ENCODE data around the gene TMEM184B. TPM values are rescaled to one million over a fixed set of nuclear protein-coding genes. Genes with fewer than 3 reads are reported as not detected.
A peak's percentile ranks its signal among the peaks of the same experiment; 100 is the strongest.

Gene TMEM184B
- total and polyA plus RNA-seq, 4 donors = 7.5 to 12.6 (median 9.9) TPM

DNA sequence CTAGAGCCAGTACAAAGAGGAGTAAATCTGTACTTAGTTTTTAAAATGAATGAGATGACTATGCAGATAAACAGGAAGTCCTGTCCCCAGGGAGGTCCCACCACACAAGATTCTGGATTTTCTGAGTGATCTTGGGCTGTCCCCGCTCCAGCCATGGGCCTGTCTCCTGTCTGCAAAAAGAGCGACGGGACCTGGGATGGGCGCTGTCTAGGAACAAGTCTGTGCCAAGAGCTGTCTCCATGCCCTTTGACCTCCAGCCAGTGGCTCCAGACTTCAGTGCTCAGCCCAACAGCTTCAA lies 38.5 kb upstream of the TMEM184B start:
- Histone ChIP-seq H3K9me3 (ENCODE audit: control insufficient read depth in 4 of 4, low read length in 3 of 4) (no peaks in the 10 kb centered on the region), H3K27ac (ENCODE audit: low read depth in 1 of 2, low read length in 2 of 2) (peak overlapping the region in 1 of 2 donors; percentile 90), H3K4me3 (ENCODE audit: low read depth in 1 of 3, low read length in 3 of 3) (no peak overlapping the region), H3K4me1 (ENCODE audit: control insufficient read depth in 4 of 4, insufficient read depth in 4 of 4, low read length in 3 of 4) (peaks cover 17 to 29% (median 20%) of the 10 kb centered on the region in 4 donors), H3K9ac (ENCODE audit: low read depth in 1 of 2, low read length in 2 of 2) (no peak overlapping the region), H3K27me3 (ENCODE audit: control insufficient read depth in 4 of 4, insufficient read depth in 4 of 4, low read length in 3 of 4) (no peaks in the 10 kb centered on the region), H3K36me3 (ENCODE audit: control insufficient read depth in 4 of 4, insufficient read depth in 3 of 4, low read depth in 1 of 4, low read length in 3 of 4) (peaks cover 0 to 3% (median 1%) of the 10 kb centered on the region in 4 donors)
- WGBS = 69% methylated on average over 4 of the region's 4 CpGs
- TF ChIP-seq FOXA2 (IDR thresholded peaks at IDR 0.05) = no peak
- TF ChIP-seq RAD21 (IDR thresholded peaks at IDR 0.05) = no peak
- no peak for TF ChIP-seq EGR1 (IDR thresholded peaks at IDR 0.05; ENCODE audit: low read depth in 2 of 2)
- TF ChIP-seq GABPA (IDR thresholded peaks at IDR 0.05 in 1 of 2, conservative IDR thresholded peaks at IDR 0.05 in 1 of 2) = no peak
- no peak for TF ChIP-seq HNF4G (IDR thresholded peaks at IDR 0.05)
- TF ChIP-seq YY1 (IDR thresholded peaks at IDR 0.05) = no peak
- TF ChIP-seq SP1 (IDR thresholded peaks at IDR 0.05) = no peak
- no peak for TF ChIP-seq NR2F2 (IDR thresholded peaks at IDR 0.05)
- no peak for TF ChIP-seq FOXA1 (IDR thresholded peaks at IDR 0.05)
- TF ChIP-seq, protein P1, sequence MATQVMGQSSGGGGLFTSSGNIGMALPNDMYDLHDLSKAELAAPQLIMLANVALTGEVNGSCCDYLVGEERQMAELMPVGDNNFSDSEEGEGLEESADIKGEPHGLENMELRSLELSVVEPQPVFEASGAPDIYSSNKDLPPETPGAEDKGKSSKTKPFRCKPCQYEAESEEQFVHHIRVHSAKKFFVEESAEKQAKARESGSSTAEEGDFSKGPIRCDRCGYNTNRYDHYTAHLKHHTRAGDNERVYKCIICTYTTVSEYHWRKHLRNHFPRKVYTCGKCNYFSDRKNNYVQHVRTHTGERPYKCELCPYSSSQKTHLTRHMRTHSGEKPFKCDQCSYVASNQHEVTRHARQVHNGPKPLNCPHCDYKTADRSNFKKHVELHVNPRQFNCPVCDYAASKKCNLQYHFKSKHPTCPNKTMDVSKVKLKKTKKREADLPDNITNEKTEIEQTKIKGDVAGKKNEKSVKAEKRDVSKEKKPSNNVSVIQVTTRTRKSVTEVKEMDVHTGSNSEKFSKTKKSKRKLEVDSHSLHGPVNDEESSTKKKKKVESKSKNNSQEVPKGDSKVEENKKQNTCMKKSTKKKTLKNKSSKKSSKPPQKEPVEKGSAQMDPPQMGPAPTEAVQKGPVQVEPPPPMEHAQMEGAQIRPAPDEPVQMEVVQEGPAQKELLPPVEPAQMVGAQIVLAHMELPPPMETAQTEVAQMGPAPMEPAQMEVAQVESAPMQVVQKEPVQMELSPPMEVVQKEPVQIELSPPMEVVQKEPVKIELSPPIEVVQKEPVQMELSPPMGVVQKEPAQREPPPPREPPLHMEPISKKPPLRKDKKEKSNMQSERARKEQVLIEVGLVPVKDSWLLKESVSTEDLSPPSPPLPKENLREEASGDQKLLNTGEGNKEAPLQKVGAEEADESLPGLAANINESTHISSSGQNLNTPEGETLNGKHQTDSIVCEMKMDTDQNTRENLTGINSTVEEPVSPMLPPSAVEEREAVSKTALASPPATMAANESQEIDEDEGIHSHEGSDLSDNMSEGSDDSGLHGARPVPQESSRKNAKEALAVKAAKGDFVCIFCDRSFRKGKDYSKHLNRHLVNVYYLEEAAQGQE (IDR thresholded peaks at IDR 0.05) = no peak
- TF ChIP-seq TAF1 (conservative IDR thresholded peaks at IDR 0.05) = no peak
- no peak for TF ChIP-seq RXRA (IDR thresholded peaks at IDR 0.05)
- TF ChIP-seq, protein P2, sequence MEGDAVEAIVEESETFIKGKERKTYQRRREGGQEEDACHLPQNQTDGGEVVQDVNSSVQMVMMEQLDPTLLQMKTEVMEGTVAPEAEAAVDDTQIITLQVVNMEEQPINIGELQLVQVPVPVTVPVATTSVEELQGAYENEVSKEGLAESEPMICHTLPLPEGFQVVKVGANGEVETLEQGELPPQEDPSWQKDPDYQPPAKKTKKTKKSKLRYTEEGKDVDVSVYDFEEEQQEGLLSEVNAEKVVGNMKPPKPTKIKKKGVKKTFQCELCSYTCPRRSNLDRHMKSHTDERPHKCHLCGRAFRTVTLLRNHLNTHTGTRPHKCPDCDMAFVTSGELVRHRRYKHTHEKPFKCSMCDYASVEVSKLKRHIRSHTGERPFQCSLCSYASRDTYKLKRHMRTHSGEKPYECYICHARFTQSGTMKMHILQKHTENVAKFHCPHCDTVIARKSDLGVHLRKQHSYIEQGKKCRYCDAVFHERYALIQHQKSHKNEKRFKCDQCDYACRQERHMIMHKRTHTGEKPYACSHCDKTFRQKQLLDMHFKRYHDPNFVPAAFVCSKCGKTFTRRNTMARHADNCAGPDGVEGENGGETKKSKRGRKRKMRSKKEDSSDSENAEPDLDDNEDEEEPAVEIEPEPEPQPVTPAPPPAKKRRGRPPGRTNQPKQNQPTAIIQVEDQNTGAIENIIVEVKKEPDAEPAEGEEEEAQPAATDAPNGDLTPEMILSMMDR (IDR thresholded peaks at IDR 0.05; ENCODE audit: low read depth, low read length, missing input control) = no peak
- DNase-seq (ENCODE audit: low spot score) = no peak

DNA sequence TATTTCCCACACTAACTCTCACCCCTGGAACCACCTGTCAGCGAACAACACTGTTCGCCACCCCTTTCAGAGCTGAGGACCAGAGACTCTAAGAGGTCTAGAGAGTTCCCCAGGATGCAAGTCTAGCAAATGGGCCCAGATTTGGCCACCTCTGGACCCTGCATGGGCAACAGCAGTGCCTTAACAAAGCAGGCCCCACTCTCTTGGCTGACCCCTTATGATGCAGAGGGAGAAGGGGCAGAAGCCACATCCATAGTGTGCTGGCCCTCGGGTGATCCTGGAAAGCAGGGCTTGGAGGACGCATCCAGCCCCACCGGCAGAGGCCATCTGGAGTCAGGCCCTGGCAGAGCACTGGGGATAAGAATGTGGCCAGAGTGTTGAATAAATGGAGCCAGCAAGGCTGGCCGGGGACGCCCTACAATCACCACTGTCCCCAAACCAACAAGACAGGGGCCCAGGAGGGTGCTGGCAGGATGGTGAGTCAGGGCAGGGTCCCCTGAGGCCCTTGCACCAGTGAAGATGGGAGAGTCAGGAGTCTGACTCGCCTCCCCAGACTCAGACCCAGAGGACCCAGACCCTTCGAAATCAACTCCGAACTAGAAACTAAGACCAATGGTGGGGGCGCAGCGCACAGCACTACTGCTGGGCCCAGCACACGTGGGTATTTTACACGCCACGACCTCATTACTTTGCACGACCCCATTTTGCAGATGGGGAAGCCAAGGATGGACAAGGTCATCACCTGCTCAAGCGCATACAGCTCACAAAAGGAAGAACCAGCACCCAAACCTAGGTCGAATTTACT lies 37.9 kb upstream of the TMEM184B start:
- DNase-seq (ENCODE audit: low spot score) = no peak
- TF ChIP-seq JUND (IDR thresholded peaks at IDR 0.05) (no peak), GABPA (IDR thresholded peaks at IDR 0.05 in 1 of 2, conservative IDR thresholded peaks at IDR 0.05 in 1 of 2) (no peak)
- Histone ChIP-seq H3K27me3 (ENCODE audit: control insufficient read depth in 4 of 4, insufficient read depth in 4 of 4, low read length in 3 of 4) (no peaks in the 10 kb centered on the region), H3K36me3 (ENCODE audit: control insufficient read depth in 4 of 4, insufficient read depth in 3 of 4, low read depth in 1 of 4, low read length in 3 of 4) (peaks cover 0 to 3% (median 1%) of the 10 kb centered on the region in 4 donors), H3K9me3 (ENCODE audit: control insufficient read depth in 4 of 4, low read length in 3 of 4) (no peaks in the 10 kb centered on the region), H3K9ac (ENCODE audit: low read depth in 1 of 2, low read length in 2 of 2) (no peak overlapping the region), H3K27ac (ENCODE audit: low read depth in 1 of 2, low read length in 2 of 2) (peak overlapping the region; percentile 80 to 90), H3K4me3 (ENCODE audit: low read depth in 1 of 3, low read length in 3 of 3) (no peak overlapping the region), H3K4me1 (ENCODE audit: control insufficient read depth in 4 of 4, insufficient read depth in 4 of 4, low read length in 3 of 4) (peaks cover 17 to 29% (median 20%) of the 10 kb centered on the region in 4 donors)
- 83% methylated on average over 18 of the region's 18 CpGs for WGBS

All from liver (tissue), 9 donors.